ENCODE measurements around the gene PMAIP1. TPM values are rescaled to one million over a fixed set of nuclear protein-coding genes. Genes with fewer than 3 reads are reported as not detected.

Gene PMAIP1
- total and polyA plus RNA-seq, 7 donors = 0.25 to 2.9 (median 0.89) TPM

DNA sequence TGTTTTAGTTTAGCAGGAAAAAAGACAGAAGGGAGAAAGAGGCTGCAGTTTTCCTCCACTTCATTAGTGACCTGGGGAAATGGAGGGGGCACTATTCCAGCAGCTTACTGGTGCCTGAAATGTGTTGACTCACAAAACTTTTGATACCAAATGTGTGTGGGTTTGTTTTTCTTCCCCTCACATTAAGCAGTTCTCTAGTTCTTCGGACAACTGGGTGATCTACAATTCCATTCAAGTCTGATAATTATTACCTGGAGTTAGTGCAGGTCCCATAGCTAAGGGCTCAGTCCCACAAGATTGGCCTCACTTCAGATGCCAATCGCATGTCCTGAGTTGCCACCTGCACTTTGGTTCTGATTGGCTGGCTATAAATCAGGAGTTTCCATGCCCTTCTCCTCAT lies 28.4 kb downstream of the PMAIP1 start:
- DNase-seq (no peak), ATAC-seq (no peak)
- Histone ChIP-seq H3K4me1 (no peaks in the 10 kb centered on the region), H3K36me3 (ENCODE audit: insufficient read depth in 1 of 2, low read depth in 1 of 2) (no peaks in the 10 kb centered on the region), H3K4me3 (no peak overlapping the region), H3K27ac (no peak overlapping the region), H3K9me3 (no peaks in the 10 kb centered on the region), H3K27me3 (ENCODE audit: insufficient read depth in 3 of 3, low read length in 2 of 3) (no peaks in the 10 kb centered on the region)
- TF ChIP-seq CTCF (IDR thresholded peaks at IDR 0.05) = no peak
- intact Hi-C loops (cut with DNase I) = no loop called here
- 90 to 94% (median 93%) methylated on average over 2 of the region's 2 CpGs for WGBS, 3 donors

DNA sequence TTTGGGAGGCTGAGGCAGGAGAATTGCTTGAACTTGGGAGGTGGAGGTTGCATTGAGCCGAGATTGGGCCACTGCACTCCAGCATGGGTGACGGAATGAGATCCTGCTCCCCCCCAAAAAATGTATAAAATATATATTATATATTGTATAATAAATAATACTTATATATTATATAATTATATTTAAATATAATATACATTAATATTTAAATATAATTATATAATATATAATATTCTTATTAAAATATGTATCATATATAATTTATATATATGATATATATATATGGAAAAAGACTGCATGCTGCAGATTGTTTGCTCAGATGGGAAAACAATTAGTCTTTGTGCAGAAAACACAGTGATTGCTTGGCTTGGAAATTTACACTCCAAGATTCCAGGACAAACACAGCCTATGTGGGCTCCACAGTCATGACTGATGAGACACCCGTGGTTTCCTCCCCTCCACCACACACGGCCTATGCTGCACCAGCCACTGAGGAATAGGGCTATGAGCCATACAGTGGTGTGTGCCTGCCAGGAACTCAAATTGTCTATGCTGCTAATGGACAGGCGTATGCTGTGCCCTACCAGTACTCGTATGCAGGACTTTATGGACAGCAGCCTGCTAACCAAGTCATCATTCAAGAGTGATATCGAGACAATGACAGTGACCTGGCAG lies 30.0 kb downstream of the PMAIP1 start:
- ATAC-seq = no peak
- Histone ChIP-seq H3K27ac (no peak overlapping the region), H3K4me3 (no peak overlapping the region), H3K27me3 (ENCODE audit: insufficient read depth in 3 of 3, low read length in 2 of 3) (no peaks in the 10 kb centered on the region), H3K4me1 (no peaks in the 10 kb centered on the region), H3K36me3 (ENCODE audit: insufficient read depth in 1 of 2, low read depth in 1 of 2) (no peaks in the 10 kb centered on the region), H3K9me3 (no peaks in the 10 kb centered on the region)
- WGBS, 3 donors = 65 to 73% (median 71%) methylated on average over 7 of the region's 7 CpGs
- no peak for TF ChIP-seq CTCF (IDR thresholded peaks at IDR 0.05)
- no peak for DNase-seq
- intact Hi-C loops (cut with DNase I) = no loop called here

DNA sequence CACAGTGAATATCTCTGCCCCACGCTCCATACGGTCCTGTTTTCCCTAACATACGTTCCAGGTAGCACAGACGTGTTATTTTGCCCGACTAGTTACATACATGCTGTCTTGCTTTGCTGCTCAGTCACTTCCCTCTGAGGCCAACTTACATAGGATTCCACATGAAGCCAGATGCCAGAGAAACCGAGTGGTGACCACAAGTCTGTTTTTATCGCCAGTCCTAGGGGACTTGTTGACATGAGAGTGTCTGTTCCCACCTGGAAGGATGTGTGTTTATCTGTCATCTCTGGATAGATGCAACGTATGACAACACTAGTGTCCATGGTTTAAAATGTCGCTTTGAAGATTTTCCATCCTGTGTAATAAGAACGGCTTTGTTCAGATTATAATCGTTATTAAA lies 32.6 kb downstream of the PMAIP1 start:
- ATAC-seq (no peak), DNase-seq (no peak)
- WGBS, 3 donors = 82 to 84% (median 83%) methylated on average over 11 of the region's 11 CpGs
- no peaks in the 10 kb centered on the region for H3K9me3 ChIP-seq
- no peaks in the 10 kb centered on the region for H3K4me1 ChIP-seq
- H3K36me3 ChIP-seq (ENCODE audit: insufficient read depth in 1 of 2, low read depth in 1 of 2) = no peaks in the 10 kb centered on the region
- TF ChIP-seq CTCF (IDR thresholded peaks at IDR 0.05) = no peak
- intact Hi-C loops (cut with DNase I) = no loop called here
- no peak overlapping the region for H3K4me3 ChIP-seq
- no peak overlapping the region for H3K27ac ChIP-seq
- H3K27me3 ChIP-seq (ENCODE audit: insufficient read depth in 3 of 3, low read length in 2 of 3) = no peaks in the 10 kb centered on the region

DNA sequence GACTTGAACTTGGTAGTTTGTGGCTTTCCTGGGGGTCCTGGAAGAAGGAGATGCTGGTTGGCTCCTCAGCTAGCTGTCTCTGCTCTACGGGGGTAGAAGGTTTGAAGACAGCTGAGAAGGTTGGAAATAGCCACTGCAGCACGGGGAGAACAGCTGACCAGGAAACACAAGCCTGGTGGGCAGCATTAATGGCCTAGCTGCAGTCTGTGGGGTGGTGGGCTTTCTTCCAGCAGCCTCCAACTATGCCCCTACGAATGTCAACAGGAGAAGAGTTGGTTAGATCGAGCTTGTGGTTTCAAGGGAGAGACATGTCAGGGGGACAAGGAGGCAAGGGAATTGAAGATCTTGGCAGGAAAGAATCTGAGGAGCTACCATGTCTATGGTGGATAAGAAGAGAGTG lies 38.9 kb downstream of the PMAIP1 start:
- 49 to 71% (median 54%) methylated on average over 4 of the region's 4 CpGs for WGBS, 3 donors
- H3K4me3 ChIP-seq = no peak overlapping the region
- intact Hi-C loops (cut with DNase I) = no loop called here
- H3K36me3 ChIP-seq (ENCODE audit: insufficient read depth in 1 of 2, low read depth in 1 of 2) = no peaks in the 10 kb centered on the region
- H3K4me1 ChIP-seq = no peaks in the 10 kb centered on the region
- no peaks in the 10 kb centered on the region for H3K27me3 ChIP-seq (ENCODE audit: insufficient read depth in 3 of 3, low read length in 2 of 3)
- TF ChIP-seq CTCF (IDR thresholded peaks at IDR 0.05) = no peak
- no peak overlapping the region for H3K27ac ChIP-seq
- ATAC-seq = no peak
- DNase-seq = no peak
- H3K9me3 ChIP-seq = no peaks in the 10 kb centered on the region

DNA sequence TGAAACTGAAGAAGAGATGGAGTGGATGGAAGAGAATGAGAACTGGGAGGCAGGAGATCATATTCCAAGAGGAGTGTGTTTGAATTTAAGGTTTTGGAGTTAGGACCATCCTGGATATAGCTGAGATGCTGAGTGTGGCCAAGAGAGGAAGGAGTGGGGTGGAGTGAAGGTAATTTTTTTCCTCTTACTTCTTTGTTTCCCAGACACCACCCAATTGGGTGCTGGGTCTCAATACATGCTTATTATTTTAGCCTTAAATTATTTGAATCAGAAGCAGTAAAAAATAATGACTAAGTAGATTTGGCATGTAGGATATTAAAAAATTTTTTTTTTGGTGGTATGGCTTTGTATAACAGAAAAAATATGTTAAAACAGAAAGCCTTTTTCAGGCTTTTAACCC lies 39.3 kb downstream of the PMAIP1 start:
- TF ChIP-seq CTCF (IDR thresholded peaks at IDR 0.05) = no peak
- Histone ChIP-seq H3K27ac (no peak overlapping the region), H3K4me1 (no peaks in the 10 kb centered on the region), H3K36me3 (ENCODE audit: insufficient read depth in 1 of 2, low read depth in 1 of 2) (no peaks in the 10 kb centered on the region), H3K4me3 (no peak overlapping the region), H3K27me3 (ENCODE audit: insufficient read depth in 3 of 3, low read length in 2 of 3) (no peaks in the 10 kb centered on the region), H3K9me3 (no peaks in the 10 kb centered on the region)
- no peak for DNase-seq
- no peak for ATAC-seq
- intact Hi-C loops (cut with DNase I) = no loop called here

All from psoas muscle (tissue), 8 donors.